Endothelial cell of umbilical vein (primary cell): ENCODE measurements around the gene ULK1. TPM values are rescaled to one million over a fixed set of nuclear protein-coding genes. Genes with fewer than 3 reads are reported as not detected.

Source experiments
- BruUV-seq: library from RNA; stranded (reverse); fragments of 400-500 nt; replicated peaks from 2 replicates; lab custom pipeline; 2021; lab: Mats Ljungman, UMichigan
- CTCF ChIA-PET: fragments of 300-600, 350-600 bp; sonication (Branson Sonifier 250); formaldehyde crosslinking; loops from one replicate; lab custom pipeline; 2021; ENCODE audit warnings: antibody characterized with exemption, inconsistent platforms; lab: Charles Lee
- POLR2A ChIA-PET: fragments of 300-600, 350-600 bp; sonication (Branson Sonifier 250); formaldehyde crosslinking; loops from one replicate; lab custom pipeline; 2021; ENCODE audit warnings: antibody characterized with exemption, inconsistent platforms; lab: Charles Lee
- DNase-seq: peaks from one replicate; pipeline ENCODE4 v3.0.0-alpha.2; 2011; ENCODE audit warnings: low read depth, low spot score
- FAIRE-seq: peaks from 2 replicates; lab custom pipeline; 2011; peaks lifted over from hg19 to GRCh38; lab: Jason Lieb, UNC
- H2AFZ ChIP-seq: 2 replicates; pipeline ENCODE4 v1.6.0; 2012; ENCODE audit warnings: low read depth, low read length, control low read depth, inconsistent platforms
- H3K27ac ChIP-seq: 2 replicates; pipeline ENCODE4 v1.5.1; 2011; ENCODE audit warnings: low read depth, mild to moderate bottlenecking, control low read depth, low read length, moderate library complexity; ENCODE audit not compliant: insufficient read depth
- H3K27me3 ChIP-seq, 2 experiments: 2 replicates each; pipeline versions ENCODE4 v1.6.0 to v1.6.1; 2011; ENCODE audit warnings: low read length in 2 of 2, mixed read lengths in 1 of 2; ENCODE audit not compliant: control insufficient read depth in 2 of 2, insufficient read depth in 2 of 2
- H3K36me3 ChIP-seq, 2 experiments: 2 replicates in 1 of 2; 3 replicates in 1 of 2; pipeline ENCODE4 v1.5.1; 2011; ENCODE audit warnings: low read length in 2 of 2, mild to moderate bottlenecking in 1 of 2, moderate library complexity in 1 of 2; ENCODE audit not compliant: control insufficient read depth in 2 of 2, insufficient read depth in 2 of 2; ENCODE audit errors: extremely low read depth in 1 of 2
- H3K4me1 ChIP-seq: 3 replicates; pipeline ENCODE4 v1.5.1; 2011; ENCODE audit warnings: mild to moderate bottlenecking, low read length; ENCODE audit not compliant: control insufficient read depth, insufficient read depth; ENCODE audit errors: extremely low read depth
- H3K4me2 ChIP-seq: 2 replicates; pipeline ENCODE4 v1.6.1; 2011; ENCODE audit warnings: low read length, control low read depth, mixed read lengths; ENCODE audit not compliant: insufficient read depth
- H3K4me3 ChIP-seq, 3 experiments: fragments of 200-600 bp in 1 of 3; sonication (generic), shearing (Covaris generic) in 1 of 3; replicated peaks in 1 of 3; 2 replicates each; pipeline ENCODE4 v1.5.1; 2011 to 2016; ENCODE audit warnings: control low read depth in 3 of 3, low read length in 3 of 3, mild to moderate bottlenecking in 2 of 3, inconsistent platforms in 1 of 3, low read depth in 1 of 3, moderate library complexity in 1 of 3; ENCODE audit not compliant: insufficient read depth in 1 of 3
- H3K79me2 ChIP-seq: 2 replicates; pipeline ENCODE4 v1.6.0; 2012; ENCODE audit warnings: low read length, inconsistent platforms; ENCODE audit not compliant: control insufficient read depth, insufficient read depth
- H3K9ac ChIP-seq: replicated peaks from 2 replicates; pipeline ENCODE3; 2011; ENCODE audit warnings: low read length, control low read depth; ENCODE audit not compliant: insufficient read depth; ENCODE audit errors: extremely low read depth
- H3K9me1 ChIP-seq: replicated peaks from 3 replicates; pipeline ENCODE4 v1.6.0; 2011; ENCODE audit warnings: mild to moderate bottlenecking, low read length; ENCODE audit not compliant: control insufficient read depth, insufficient read depth; ENCODE audit errors: extremely low read depth
- H3K9me3 ChIP-seq: replicated peaks from 2 replicates; pipeline ENCODE4 v1.5.1; 2012; ENCODE audit warnings: low read length, inconsistent platforms; ENCODE audit not compliant: control insufficient read depth, insufficient read depth
- H4K20me1 ChIP-seq: replicated peaks from 2 replicates; pipeline ENCODE3; 2011; ENCODE audit warnings: mild to moderate bottlenecking, low read length; ENCODE audit not compliant: control insufficient read depth, insufficient read depth; ENCODE audit errors: extremely low read depth
- EZH2 ChIP-seq: IDR thresholded peaks from 2 replicates; pipeline ENCODE4 v1.6.1; 2012; ENCODE audit warnings: borderline replicate concordance, low read depth, mild to moderate bottlenecking, moderate library complexity, low read length, inconsistent platforms; ENCODE audit not compliant: severe bottlenecking
- FOS ChIP-seq: IDR thresholded peaks from 2 replicates; pipeline ENCODE4 v1.6.1; 2011; ENCODE audit warnings: mild to moderate bottlenecking, low read length, moderate library complexity, borderline replicate concordance; ENCODE audit not compliant: insufficient read depth
- GATA2 ChIP-seq: IDR thresholded peaks from 2 replicates; pipeline ENCODE4 v1.7.0; 2011; ENCODE audit warnings: low read depth, mild to moderate bottlenecking, moderate library complexity, mixed read lengths, low read length; ENCODE audit not compliant: insufficient read length, insufficient read depth
- JUN ChIP-seq: IDR thresholded peaks from 2 replicates; pipeline ENCODE4 v1.6.1; 2011; ENCODE audit warnings: borderline replicate concordance, low read depth; ENCODE audit not compliant: insufficient read length, insufficient read depth
- MYC ChIP-seq: IDR thresholded peaks from one replicate; pipeline ENCODE4 v1.6.1; 2011; ENCODE audit warnings: mild to moderate bottlenecking, low read depth, low read length
- POLR2A ChIP-seq: IDR thresholded peaks from 2 replicates; pipeline ENCODE4 v1.6.1; 2012; ENCODE audit warnings: low read depth, mild to moderate bottlenecking, control low read depth, low read length
- POLR2AphosphoS5 ChIP-seq: IDR thresholded peaks from 2 replicates; pipeline ENCODE4 v1.6.1; 2012; ENCODE audit warnings: low read depth, mild to moderate bottlenecking, control low read depth, low read length, moderate library complexity; ENCODE audit not compliant: insufficient read depth
- dilution Hi-C: fragments of 300-500 bp; cut with MboI; formaldehyde crosslinking; loops from one replicate; pipeline ENCODE4 v1.15.0; 2019; ENCODE audit warnings: low sequenced_read_pairs; ENCODE audit not compliant: extremely low pct_ligation_motif_present
- intact Hi-C: fragments of 100-400 bp; cut with micrococcal nuclease; formaldehyde crosslinking; loops from one replicate; pipeline ENCODE4 v1.10.0; 2022
- polyA plus RNA-seq, 4 experiments: library from polyadenylated mRNA; depleted of rRNA in 3 of 4; stranded (reverse) in 3 of 4; unstranded in 1 of 4; fragments of >200 nt; gene quantifications; 2 replicates each; pipeline versions ENCODE4 v1.2.1 to v1.2.3, GENCODE V29; 2011 to 2012; ENCODE audit warnings: missing spikeins in 1 of 4
- total RNA-seq: library from RNA; stranded (reverse); gene quantifications from 2 replicates; pipeline ENCODE4 v1.2.3, GENCODE V29; 2021
- TF ChIP-seq, protein P1 (sequence below), 2 donors: IDR thresholded peaks; 1 replicate in 1 of 2; 2 replicates in 1 of 2; pipeline ENCODE4 v1.5.1; 2011; ENCODE audit warnings: low read length in 2 of 2, mild to moderate bottlenecking in 2 of 2, moderate library complexity in 2 of 2, control low read depth in 1 of 2, inconsistent platforms in 1 of 2, low read depth in 1 of 2; ENCODE audit not compliant: insufficient read depth in 1 of 2; ENCODE audit errors: extremely low read depth in 1 of 2
- TF ChIP-seq, protein P2 (sequence below): IDR thresholded peaks from 2 replicates; pipeline ENCODE4 v1.6.1; 2011; ENCODE audit not compliant: insufficient read depth, insufficient read length

The ULK1 gene
- total and polyA plus RNA-seq, 2 donors (not counting 3 experiments of a cell fraction or from before 2014, with no cell fraction given), result 14.4 to 38.2 TPM

GRCh38 chr12:131913666-131914065 lies 19.2 kb downstream of the ULK1 start:
- no TSS peak for BruUV-seq
- ChIA-PET POLR2A (no interaction called here), CTCF (no interaction called here)
- intact Hi-C loops (loop anchor here (2.0 kb wide), 1 partner anchor 15 kb away; the partner anchor contains the start of gene PUS1), dilution Hi-C loops (no loop called here)
- Histone ChIP-seq H4K20me1 (no peaks in the 10 kb centered on the region), H3K4me1 (peaks cover 12% of the 10 kb centered on the region), H3K27ac (no peak overlapping the region), H3K4me3 (no peak overlapping the region), H2AFZ (no peak overlapping the region), H3K9me1 (no peaks in the 10 kb centered on the region), H3K9ac (no peak overlapping the region), H3K9me3 (no peaks in the 10 kb centered on the region), H3K4me2 (no peak overlapping the region), H3K27me3 (no peaks in the 10 kb centered on the region), H3K79me2 (no peaks in the 10 kb centered on the region), H3K36me3 (peaks cover 13 to 54% of the 10 kb centered on the region in 2 experiments)
- TF ChIP-seq, protein P1, sequence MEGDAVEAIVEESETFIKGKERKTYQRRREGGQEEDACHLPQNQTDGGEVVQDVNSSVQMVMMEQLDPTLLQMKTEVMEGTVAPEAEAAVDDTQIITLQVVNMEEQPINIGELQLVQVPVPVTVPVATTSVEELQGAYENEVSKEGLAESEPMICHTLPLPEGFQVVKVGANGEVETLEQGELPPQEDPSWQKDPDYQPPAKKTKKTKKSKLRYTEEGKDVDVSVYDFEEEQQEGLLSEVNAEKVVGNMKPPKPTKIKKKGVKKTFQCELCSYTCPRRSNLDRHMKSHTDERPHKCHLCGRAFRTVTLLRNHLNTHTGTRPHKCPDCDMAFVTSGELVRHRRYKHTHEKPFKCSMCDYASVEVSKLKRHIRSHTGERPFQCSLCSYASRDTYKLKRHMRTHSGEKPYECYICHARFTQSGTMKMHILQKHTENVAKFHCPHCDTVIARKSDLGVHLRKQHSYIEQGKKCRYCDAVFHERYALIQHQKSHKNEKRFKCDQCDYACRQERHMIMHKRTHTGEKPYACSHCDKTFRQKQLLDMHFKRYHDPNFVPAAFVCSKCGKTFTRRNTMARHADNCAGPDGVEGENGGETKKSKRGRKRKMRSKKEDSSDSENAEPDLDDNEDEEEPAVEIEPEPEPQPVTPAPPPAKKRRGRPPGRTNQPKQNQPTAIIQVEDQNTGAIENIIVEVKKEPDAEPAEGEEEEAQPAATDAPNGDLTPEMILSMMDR (IDR thresholded peaks at IDR 0.05; ENCODE audit: extremely low read depth in 1 of 2, insufficient read depth in 1 of 2, low read depth in 1 of 2, low read length in 2 of 2), result no peak
- TF ChIP-seq MYC, result no peak
- TF ChIP-seq GATA2, result no peak
- no peak for TF ChIP-seq FOS
- no peak for TF ChIP-seq POLR2AphosphoS5
- TF ChIP-seq, protein P2, sequence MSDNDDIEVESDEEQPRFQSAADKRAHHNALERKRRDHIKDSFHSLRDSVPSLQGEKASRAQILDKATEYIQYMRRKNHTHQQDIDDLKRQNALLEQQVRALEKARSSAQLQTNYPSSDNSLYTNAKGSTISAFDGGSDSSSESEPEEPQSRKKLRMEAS, result no peak
- no peak for TF ChIP-seq EZH2
- TF ChIP-seq JUN, result no peak
- TF ChIP-seq POLR2A, result no peak
- FAIRE-seq (no peak), DNase-seq (no peak)
